HCT116 (cell line): ENCODE data around the gene GLP2R. TPM values are rescaled to one million over a fixed set of nuclear protein-coding genes. Genes with fewer than 3 reads are reported as not detected.

ENCODE experiments used
- ATAC-seq: fragments of 200-7000 bp; cut with Tn5 transposase; 2 replicates; pipeline ENCODE4 v1.9.1; 2020; ENCODE audit warnings: mild to moderate bottlenecking, moderate library complexity
- BruUV-seq: library from RNA; stranded (reverse); fragments of 400-500 nt; replicated peaks from 2 replicates; lab custom pipeline; 2021; lab: Mats Ljungman, UMichigan
- CTCF ChIA-PET: fragments of 300-600 bp; sonication (Branson Sonifier 250); formaldehyde crosslinking; loops from one replicate; lab custom pipeline; 2021; ENCODE audit warnings: antibody characterized with exemption; lab: Charles Lee
- POLR2A ChIA-PET: fragments of 300-600, 350-600 bp; sonication (Branson Sonifier 250); formaldehyde crosslinking; loops from one replicate; lab custom pipeline; 2021; ENCODE audit warnings: antibody characterized with exemption; lab: Charles Lee
- RAD21 ChIA-PET, 2 experiments: fragments of 300-600 bp; sonication (Branson Sonifier 250); formaldehyde crosslinking; loops; one replicate each; lab custom pipeline; 2023; ENCODE audit warnings: low total read pairs in 2 of 2; ENCODE audit not compliant: uncharacterized antibody in 2 of 2, unreplicated experiment in 2 of 2, low non-redundant PET in 1 of 2; lab: Charles Lee
- DNase-seq: peaks from one replicate; pipeline ENCODE4 v3.0.0-alpha.2; 2010; ENCODE audit warnings: low read depth, low spot score
- H2AFZ ChIP-seq: fragments of 200-600 bp; shearing (Covaris generic), sonication (generic); 2 replicates; pipeline ENCODE4 v1.6.1; 2017; ENCODE audit warnings: low read depth, mixed run types, mixed read lengths, antibody characterized with exemption, low read length; ENCODE audit not compliant: poor library complexity, severe bottlenecking
- H3K27ac ChIP-seq: 2 replicates; pipeline ENCODE4 v1.5.1; 2012; ENCODE audit warnings: low read depth, low read length
- H3K27me3 ChIP-seq: fragments of 200-600 bp; sonication (generic); 2 replicates; pipeline ENCODE4 v1.6.1; 2016; ENCODE audit warnings: mixed run types, low read length, mixed read lengths; ENCODE audit not compliant: insufficient read depth
- H3K36me3 ChIP-seq, 2 experiments: fragments of 200-500 bp in 1 of 2; fragments of 200-600 bp in 1 of 2; sonication (Bioruptor generic) in 1 of 2; sonication (generic) in 1 of 2; 2 replicates each; pipeline versions ENCODE4 v1.5.1 to v1.6.1; 2014 to 2016; ENCODE audit warnings: low read length in 2 of 2, inconsistent platforms in 1 of 2, mixed read lengths in 1 of 2, mixed run types in 1 of 2; ENCODE audit not compliant: insufficient read depth in 2 of 2, control insufficient read depth in 1 of 2
- H3K4me1 ChIP-seq, 2 experiments: fragments of 200-600 bp in 1 of 2; sonication (generic) in 1 of 2; 2 replicates each; pipeline versions ENCODE4 v1.5.1 to v1.6.1; 2012 to 2017; ENCODE audit warnings: low read length in 2 of 2, inconsistent platforms in 1 of 2, mild to moderate bottlenecking in 1 of 2, mixed read lengths in 1 of 2, mixed run types in 1 of 2, moderate library complexity in 1 of 2; ENCODE audit not compliant: insufficient read depth in 2 of 2, control insufficient read depth in 1 of 2
- H3K4me2 ChIP-seq: fragments of 200-600 bp; sonication (generic); 2 replicates; pipeline ENCODE4 v1.6.1; 2017; ENCODE audit warnings: mixed run types, low read length, mixed read lengths
- H3K4me3 ChIP-seq, 2 experiments: fragments of 200-600 bp in 1 of 2; sonication (generic) in 1 of 2; replicated peaks in 1 of 2; 2 replicates each; pipeline ENCODE4 v1.5.1; 2011 to 2016; ENCODE audit warnings: low read length in 2 of 2, control low read depth in 1 of 2, low read depth in 1 of 2, mild to moderate bottlenecking in 1 of 2, mixed read lengths in 1 of 2, mixed run types in 1 of 2
- H3K79me2 ChIP-seq: fragments of 200-600 bp; sonication (generic); 2 replicates; pipeline ENCODE4 v1.6.1; 2017; ENCODE audit warnings: mild to moderate bottlenecking, mixed run types, low read length, moderate library complexity, mixed read lengths; ENCODE audit not compliant: insufficient read depth
- H3K9ac ChIP-seq: fragments of 200-600 bp; sonication (generic); 2 replicates; pipeline ENCODE4 v1.6.1; 2016; ENCODE audit warnings: low read length, mixed read lengths
- H3K9me2 ChIP-seq: fragments of 200-600 bp; sonication (generic), shearing (Covaris generic); 2 replicates; pipeline ENCODE4 v1.6.1; 2017; ENCODE audit warnings: mixed run types, mild to moderate bottlenecking, moderate library complexity; ENCODE audit not compliant: insufficient read depth
- H3K9me3 ChIP-seq, 2 experiments: fragments of 200-500 bp in 1 of 2; fragments of 200-600 bp in 1 of 2; sonication (Bioruptor generic) in 1 of 2; sonication (generic) in 1 of 2; 2 replicates each; pipeline ENCODE4 v1.6.1; 2014 to 2017; ENCODE audit warnings: low read length in 2 of 2, mixed read lengths in 2 of 2, inconsistent platforms in 1 of 2, low read depth in 1 of 2, mild to moderate bottlenecking in 1 of 2, mixed run types in 1 of 2, moderate library complexity in 1 of 2; ENCODE audit not compliant: control insufficient read depth in 1 of 2, insufficient read depth in 1 of 2
- H4K20me1 ChIP-seq: fragments of 200-600 bp; sonication (generic), shearing (Covaris generic); 2 replicates; pipeline ENCODE4 v1.6.1; 2017; ENCODE audit warnings: mixed run types, mild to moderate bottlenecking, moderate library complexity; ENCODE audit not compliant: insufficient read depth
- CBX3 ChIP-seq: IDR thresholded peaks from 2 replicates; pipeline ENCODE4 v1.6.1; 2012; ENCODE audit warnings: low read depth
- CEBPB ChIP-seq: IDR thresholded peaks from 2 replicates; pipeline ENCODE4 v1.6.1; 2012; ENCODE audit warnings: low read depth
- CTCF ChIP-seq, 3 experiments: fragments of 200-600 bp in 1 of 3; sonication (generic) in 1 of 3; IDR thresholded peaks in 2 of 3; conservative IDR thresholded peaks in 1 of 3; 2 replicates each; pipeline ENCODE4 v1.5.1; 2012 to 2017; ENCODE audit warnings: low read depth in 2 of 3, low read length in 2 of 3, antibody characterized with exemption in 1 of 3, borderline replicate concordance in 1 of 3, control low read depth in 1 of 3, mild to moderate bottlenecking in 1 of 3, mixed read lengths in 1 of 3, mixed run types in 1 of 3, moderate library complexity in 1 of 3; ENCODE audit not compliant: insufficient read depth in 1 of 3
- EZH2phosphoT487 ChIP-seq: fragments of 200-600 bp; IDR thresholded peaks from 2 replicates; pipeline ENCODE4 v1.6.1; 2018; ENCODE audit warnings: antibody characterized with exemption, borderline replicate concordance
- FOSL1 ChIP-seq: IDR thresholded peaks from 2 replicates; pipeline ENCODE4 v1.6.1; 2012; ENCODE audit warnings: low read depth
- JUND ChIP-seq: IDR thresholded peaks from 2 replicates; pipeline ENCODE4 v1.6.1; 2012
- POLR2AphosphoS5 ChIP-seq: IDR thresholded peaks from 2 replicates; pipeline ENCODE4 v1.6.1; 2011; ENCODE audit warnings: mild to moderate bottlenecking, low read depth, low read length, moderate library complexity
- REST ChIP-seq: IDR thresholded peaks from 2 replicates; pipeline ENCODE4 v1.6.1; 2012; ENCODE audit warnings: low read depth
- ZNF274 ChIP-seq: fragments of 200-500 bp; sonication (Bioruptor generic); IDR thresholded peaks from 2 replicates; pipeline ENCODE4 v1.6.1; 2014; ENCODE audit warnings: mild to moderate bottlenecking, low read depth, low read length, inconsistent platforms
- intact Hi-C: fragments of 100-400 bp; cut with micrococcal nuclease; formaldehyde crosslinking; loops from 2 replicates; pipeline ENCODE4 v1.10.0; 2022
- total RNA-seq: library from RNA; stranded (reverse); gene quantifications from one replicate; pipeline ENCODE4 v1.2.1, GENCODE V29; 2021; ENCODE audit not compliant: unreplicated experiment

GLP2R gene
- total RNA-seq, 1 experiment from 2014 or later, result not detected

GRCh38 chr17:9900784-9901183 is 75.1 kb downstream of the GLP2R start:
- H2AFZ ChIP-seq, result no peak overlapping the region
- RAD21 ChIA-PET, result no interaction called here
- H3K36me3 ChIP-seq, result no peaks in the 10 kb centered on the region
- no peak overlapping the region for H3K27ac ChIP-seq
- ATAC-seq (no peak), DNase-seq (no peak)
- H3K27me3 ChIP-seq, result peaks cover 7% of the 10 kb centered on the region; the same call in 1 of the 2 replicates
- H3K4me3 ChIP-seq, result no peak overlapping the region
- H3K79me2 ChIP-seq, result no peaks in the 10 kb centered on the region
- peaks cover 4 to 7% of the 10 kb centered on the region in 2 experiments; a peak in 3 of 4 replicates for H3K4me1 ChIP-seq
- CTCF ChIA-PET, result interaction anchor here (1.0 to 1.2 kb wide), 3 partner anchors 8 to 13 kb away, joined by 3 read pairs; no protein-coding TSS in a partner anchor
- TF ChIP-seq REST (no peak), FOSL1 (no peak), POLR2AphosphoS5 (no peak), JUND (no peak), CEBPB (no peak), CTCF (IDR thresholded peaks at IDR 0.05 in 2 of 3, conservative IDR thresholded peaks at IDR 0.05 in 1 of 3; ENCODE audit: borderline replicate concordance in 1 of 3, insufficient read depth in 1 of 3, low read depth in 2 of 3, low read length in 2 of 3) (no peak), EZH2phosphoT487 (no peak), CBX3 (no peak), ZNF274 (no peak)
- H4K20me1 ChIP-seq, result no peaks in the 10 kb centered on the region
- H3K9me2 ChIP-seq, result no peaks in the 10 kb centered on the region
- no peak overlapping the region for H3K4me2 ChIP-seq
- intact Hi-C loops, result no loop called here
- H3K9ac ChIP-seq, result no peak overlapping the region
- BruUV-seq, result no TSS peak
- POLR2A ChIA-PET, result no interaction called here
- no peaks in the 10 kb centered on the region for H3K9me3 ChIP-seq
